BE2C (cell line): ENCODE data around the gene PTCHD4.

Experiments used
- DNase-seq: peaks from one replicate; pipeline ENCODE4 v3.0.0-alpha.2; 2020
- H3K27me3 ChIP-seq: fragments of 250-450 bp; sonication (Bioruptor Pico); 2 replicates; pipeline ENCODE4 v1.5.1; 2020; ENCODE audit warnings: mild to moderate bottlenecking
- H3K36me3 ChIP-seq: fragments of 250-450 bp; sonication (Bioruptor Pico); 2 replicates; pipeline ENCODE4 v1.5.1; 2020; ENCODE audit warnings: mild to moderate bottlenecking
- H3K4me1 ChIP-seq: fragments of 250-450 bp; sonication (Bioruptor Pico); 2 replicates; pipeline ENCODE4 v1.5.1; 2020
- H3K4me3 ChIP-seq: 2 replicates; pipeline ENCODE4 v1.5.1; 2011; ENCODE audit warnings: low read depth, low read length
- H3K9me3 ChIP-seq: fragments of 250-450 bp; sonication (Bioruptor Pico); 2 replicates; pipeline ENCODE4 v1.5.1; 2020
- TF ChIP-seq, protein P1 (sequence below): IDR thresholded peaks from 2 replicates; pipeline ENCODE4 v1.5.1; 2012; ENCODE audit warnings: mild to moderate bottlenecking, low read depth, low read length

PTCHD4 gene

DNA sequence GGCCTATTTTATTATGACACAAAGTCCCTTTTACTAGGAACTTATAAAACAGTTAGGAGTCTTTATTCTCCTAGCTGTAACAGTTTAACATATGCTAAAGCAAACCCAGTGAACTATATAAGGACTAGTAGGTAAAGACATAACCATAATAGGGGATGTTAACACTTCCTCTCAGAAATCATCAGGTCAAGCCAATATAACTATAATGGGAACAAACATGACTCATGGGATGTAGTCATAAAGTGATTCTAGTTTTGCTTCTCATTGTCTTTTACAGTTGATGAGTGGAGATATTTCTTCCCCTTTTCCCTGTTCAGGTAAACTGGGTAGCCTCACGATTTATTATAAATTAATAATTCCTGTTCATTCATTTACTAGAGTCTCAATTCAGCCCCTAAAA is 9.7 kb downstream of the PTCHD4 start:
- Histone ChIP-seq H3K4me1 (no peaks in the 10 kb centered on the region), H3K27me3 (no peaks in the 10 kb centered on the region), H3K9me3 (no peaks in the 10 kb centered on the region), H3K4me3 (no peak overlapping the region), H3K36me3 (no peaks in the 10 kb centered on the region)
- DNase-seq = no peak
- TF ChIP-seq, protein P1, sequence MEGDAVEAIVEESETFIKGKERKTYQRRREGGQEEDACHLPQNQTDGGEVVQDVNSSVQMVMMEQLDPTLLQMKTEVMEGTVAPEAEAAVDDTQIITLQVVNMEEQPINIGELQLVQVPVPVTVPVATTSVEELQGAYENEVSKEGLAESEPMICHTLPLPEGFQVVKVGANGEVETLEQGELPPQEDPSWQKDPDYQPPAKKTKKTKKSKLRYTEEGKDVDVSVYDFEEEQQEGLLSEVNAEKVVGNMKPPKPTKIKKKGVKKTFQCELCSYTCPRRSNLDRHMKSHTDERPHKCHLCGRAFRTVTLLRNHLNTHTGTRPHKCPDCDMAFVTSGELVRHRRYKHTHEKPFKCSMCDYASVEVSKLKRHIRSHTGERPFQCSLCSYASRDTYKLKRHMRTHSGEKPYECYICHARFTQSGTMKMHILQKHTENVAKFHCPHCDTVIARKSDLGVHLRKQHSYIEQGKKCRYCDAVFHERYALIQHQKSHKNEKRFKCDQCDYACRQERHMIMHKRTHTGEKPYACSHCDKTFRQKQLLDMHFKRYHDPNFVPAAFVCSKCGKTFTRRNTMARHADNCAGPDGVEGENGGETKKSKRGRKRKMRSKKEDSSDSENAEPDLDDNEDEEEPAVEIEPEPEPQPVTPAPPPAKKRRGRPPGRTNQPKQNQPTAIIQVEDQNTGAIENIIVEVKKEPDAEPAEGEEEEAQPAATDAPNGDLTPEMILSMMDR = no peak

DNA sequence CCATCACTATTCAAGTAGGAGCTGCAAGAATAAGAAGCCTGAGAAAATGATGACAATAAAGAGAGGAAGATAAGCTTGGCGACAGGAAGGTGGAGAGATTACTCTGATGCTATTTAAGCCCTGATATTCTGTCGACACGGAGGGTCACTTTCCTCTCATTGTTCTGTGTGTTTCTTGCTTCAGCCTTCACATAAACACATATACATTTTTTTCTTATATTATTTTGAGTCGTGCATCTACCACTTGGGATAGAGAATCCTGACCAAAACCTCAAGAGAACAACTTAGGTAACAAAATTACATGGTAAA is 10.5 kb downstream of the PTCHD4 start:
- Histone ChIP-seq H3K27me3 (no peaks in the 10 kb centered on the region), H3K9me3 (no peaks in the 10 kb centered on the region), H3K36me3 (no peaks in the 10 kb centered on the region), H3K4me3 (no peak overlapping the region), H3K4me1 (no peaks in the 10 kb centered on the region)
- TF ChIP-seq, protein P1 = no peak
- DNase-seq = no peak

DNA sequence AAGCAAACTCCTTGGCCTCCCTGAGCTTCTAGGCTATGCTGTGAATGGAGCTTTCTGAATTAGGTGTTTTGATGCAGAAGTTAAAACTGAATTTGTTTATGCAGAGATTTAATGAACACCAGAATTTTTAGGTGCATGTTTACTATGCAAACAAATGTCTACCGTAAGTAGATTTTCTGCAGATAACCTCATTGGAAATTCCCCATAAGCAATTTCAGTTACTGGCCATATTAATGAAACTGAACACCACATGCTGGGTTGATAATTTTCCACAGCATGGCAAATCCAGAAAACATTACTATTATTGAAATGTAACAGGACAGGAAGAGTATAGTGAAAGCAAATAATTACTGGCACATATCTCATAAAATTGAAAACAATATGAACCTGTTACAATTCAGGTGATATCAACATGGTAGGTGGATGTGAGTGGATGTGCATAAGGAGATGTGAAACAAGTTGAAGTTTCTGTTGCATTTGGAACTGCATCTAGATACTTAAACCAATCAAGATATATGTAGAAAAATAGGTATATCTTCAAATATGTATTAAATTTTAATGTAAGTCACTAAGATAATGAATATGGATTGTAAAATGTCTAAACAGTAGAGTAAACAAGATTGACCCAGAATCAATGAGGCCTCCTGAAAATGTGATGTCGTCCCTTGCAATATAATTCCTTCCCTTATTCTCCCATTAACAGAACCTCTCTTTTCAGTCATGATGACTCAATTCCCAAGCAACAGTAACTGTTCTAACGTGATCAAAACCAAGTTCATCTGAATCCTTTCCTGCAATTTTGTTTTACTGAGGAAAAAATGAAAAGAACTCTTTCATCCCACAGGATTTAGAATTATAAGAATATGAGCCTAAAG is 11.0 kb downstream of the PTCHD4 start:
- Histone ChIP-seq H3K36me3 (no peaks in the 10 kb centered on the region), H3K4me3 (no peak overlapping the region), H3K4me1 (no peaks in the 10 kb centered on the region), H3K9me3 (no peaks in the 10 kb centered on the region), H3K27me3 (no peaks in the 10 kb centered on the region)
- DNase-seq = no peak
- TF ChIP-seq, protein P1 = no peak

DNA sequence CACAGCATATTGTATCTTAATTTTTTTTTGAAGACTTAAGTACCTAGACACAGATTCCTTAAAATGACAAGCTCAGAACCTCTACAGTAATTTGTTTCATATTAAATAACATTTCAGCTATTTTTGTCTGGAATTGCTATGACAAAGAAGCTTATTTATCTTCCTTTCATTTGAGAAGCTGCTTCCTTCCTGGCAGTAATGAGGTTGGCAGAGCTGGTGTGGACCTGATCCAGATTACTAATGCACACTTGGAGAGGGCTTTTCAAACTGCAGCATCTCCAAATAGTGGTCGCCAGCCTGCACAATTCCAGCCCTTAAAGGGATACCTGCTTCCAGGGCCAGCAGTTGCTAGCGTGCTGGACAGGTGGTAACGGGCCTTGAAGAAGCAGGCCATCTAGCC is 12.1 kb downstream of the PTCHD4 start:
- no peak for DNase-seq
- Histone ChIP-seq H3K9me3 (no peaks in the 10 kb centered on the region), H3K4me1 (no peaks in the 10 kb centered on the region), H3K27me3 (no peaks in the 10 kb centered on the region), H3K4me3 (no peak overlapping the region), H3K36me3 (no peaks in the 10 kb centered on the region)
- TF ChIP-seq, protein P1 = no peak

DNA sequence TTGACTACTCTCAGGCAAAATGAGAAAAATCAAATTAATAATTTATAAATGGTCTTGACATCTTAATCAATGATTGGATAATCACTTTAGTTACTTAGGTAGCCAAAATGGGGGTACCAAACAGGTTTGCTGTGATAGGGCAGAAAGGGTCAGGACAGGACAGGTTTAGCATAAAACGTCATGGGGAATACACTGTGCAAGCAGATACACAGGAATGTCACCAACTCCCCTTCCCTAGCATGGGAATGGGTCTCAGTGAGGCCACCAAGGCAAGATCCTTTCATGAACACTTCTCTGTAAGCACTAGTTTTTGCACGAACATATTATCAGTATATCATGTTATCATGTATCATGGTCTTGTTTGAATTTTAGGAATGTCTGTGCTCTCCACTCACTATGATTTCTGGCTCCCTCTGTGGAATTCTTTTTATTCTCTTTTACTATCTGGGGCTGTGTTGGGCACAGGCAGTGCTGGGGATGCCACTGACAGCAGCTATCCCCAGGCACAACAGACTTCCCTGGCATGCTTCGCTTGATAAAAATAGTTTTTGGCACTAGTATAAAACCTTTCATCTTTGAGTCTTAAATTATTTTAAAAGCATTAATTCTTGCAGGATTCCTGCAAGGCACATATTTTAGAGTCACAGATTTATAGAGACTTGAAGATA is 18.3 kb downstream of the PTCHD4 start:
- no peaks in the 10 kb centered on the region for H3K27me3 ChIP-seq
- H3K4me1 ChIP-seq = no peaks in the 10 kb centered on the region
- DNase-seq = no peak
- H3K9me3 ChIP-seq = no peaks in the 10 kb centered on the region
- H3K36me3 ChIP-seq = no peaks in the 10 kb centered on the region
- TF ChIP-seq, protein P1 = no peak
- no peak overlapping the region for H3K4me3 ChIP-seq

DNA sequence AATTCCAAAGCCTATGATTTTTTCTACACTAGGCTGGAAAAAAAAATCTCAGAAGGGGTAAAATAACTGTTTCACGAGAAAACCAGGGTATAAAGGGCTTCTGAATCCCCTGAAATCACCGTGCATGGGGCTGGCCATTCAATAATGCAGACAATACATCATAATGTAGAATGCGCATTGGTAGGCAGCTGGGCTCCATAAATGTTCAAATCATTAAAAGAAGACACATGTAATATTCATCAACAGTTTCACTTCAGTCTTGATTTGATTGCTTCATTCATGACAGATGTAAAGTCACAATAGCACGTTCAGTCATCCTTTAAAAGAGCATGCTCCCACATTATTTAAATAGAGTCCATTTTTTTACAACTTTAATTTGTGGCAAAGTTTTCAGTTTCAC is 20.5 kb downstream of the PTCHD4 start:
- Histone ChIP-seq H3K27me3 (no peaks in the 10 kb centered on the region), H3K4me1 (no peaks in the 10 kb centered on the region), H3K9me3 (no peaks in the 10 kb centered on the region), H3K36me3 (no peaks in the 10 kb centered on the region), H3K4me3 (no peak overlapping the region)
- TF ChIP-seq, protein P1 = no peak
- no peak for DNase-seq
